IMR-90 (cell line): ENCODE measurements around the gene CHRM5. TPM values are rescaled to one million over a fixed set of nuclear protein-coding genes. Genes with fewer than 3 reads are reported as not detected.

Source experiments
- ATAC-seq: fragments of 200-7000 bp; cut with Tn5 transposase; 2 replicates; pipeline ENCODE4 v1.9.1; 2020; ENCODE audit warnings: low read depth, mild to moderate bottlenecking, moderate library complexity
- BruUV-seq: library from RNA; stranded (reverse); fragments of 400-500 nt; replicated peaks from 2 replicates; lab custom pipeline; 2021; lab: Mats Ljungman, UMichigan
- CTCF ChIA-PET: fragments of 300-600 bp; formaldehyde crosslinking; extraction: SDS; loops from one replicate; lab custom pipeline; 2021; ENCODE audit warnings: antibody characterized with exemption; lab: Yijun Ruan, JAX
- POLR2A ChIA-PET: fragments of 300-600 bp; sonication (Branson Sonifier 250); formaldehyde crosslinking; loops from one replicate; lab custom pipeline; 2022; ENCODE audit warnings: antibody characterized with exemption; ENCODE audit not compliant: unreplicated experiment; lab: Charles Lee
- DNase-seq: peaks from one replicate; pipeline ENCODE4 v3.0.0; 2013
- H2AFZ ChIP-seq: replicated peaks from 2 replicates; pipeline ENCODE3; 2013; ENCODE audit warnings: low read length, mild to moderate bottlenecking; ENCODE audit not compliant: poor library complexity
- H2AK5ac ChIP-seq: 2 replicates; pipeline ENCODE4 v1.6.1; 2013; ENCODE audit warnings: low read depth, low read length, inconsistent platforms
- H2AK9ac ChIP-seq: replicated peaks from 2 replicates; pipeline ENCODE3; 2013; ENCODE audit warnings: mild to moderate bottlenecking, low read depth, low read length, moderate library complexity; ENCODE audit not compliant: poor library complexity
- H2BK120ac ChIP-seq: 2 replicates; pipeline ENCODE4 v1.6.1; 2013; ENCODE audit warnings: low read depth, low read length, inconsistent platforms
- H2BK15ac ChIP-seq: 3 replicates; pipeline ENCODE4 v1.6.1; 2013; ENCODE audit warnings: low read depth, low read length, inconsistent platforms
- H2BK20ac ChIP-seq: 2 replicates; pipeline ENCODE4 v1.6.1; 2013; ENCODE audit warnings: low read depth, mild to moderate bottlenecking, inconsistent platforms, low read length, moderate library complexity
- H2BK5ac ChIP-seq: 2 replicates; pipeline ENCODE4 v1.6.1; 2013; ENCODE audit warnings: mild to moderate bottlenecking, low read depth, low read length, inconsistent platforms; ENCODE audit not compliant: poor library complexity, severe bottlenecking
- H3K14ac ChIP-seq: replicated peaks from 2 replicates; pipeline ENCODE4 v1.6.1; 2013; ENCODE audit warnings: low read depth, low read length, inconsistent platforms
- H3K18ac ChIP-seq: 2 replicates; pipeline ENCODE4 v1.6.1; 2013; ENCODE audit warnings: low read depth, low read length, control low read depth
- H3K23ac ChIP-seq: 2 replicates; pipeline ENCODE4 v1.6.1; 2013; ENCODE audit warnings: low read depth, low read length, inconsistent platforms
- H3K27ac ChIP-seq: 2 replicates; pipeline ENCODE4 v1.5.1; 2013; ENCODE audit warnings: mild to moderate bottlenecking, control low read depth, low read length; ENCODE audit not compliant: insufficient read depth
- H3K27me3 ChIP-seq: 2 replicates; pipeline ENCODE4 v1.6.1; 2013; ENCODE audit warnings: low read length; ENCODE audit not compliant: control insufficient read depth, insufficient read depth
- H3K36me3 ChIP-seq: 2 replicates; pipeline ENCODE4 v1.6.1; 2013; ENCODE audit warnings: low read length, mixed read lengths; ENCODE audit not compliant: control insufficient read depth, insufficient read depth
- H3K4ac ChIP-seq: 2 replicates; pipeline ENCODE4 v1.6.1; 2013; ENCODE audit warnings: low read depth, low read length, inconsistent platforms
- H3K4me1 ChIP-seq: 2 replicates; pipeline ENCODE4 v1.6.1; 2013; ENCODE audit warnings: low read length, mixed read lengths; ENCODE audit not compliant: control insufficient read depth, insufficient read depth
- H3K4me2 ChIP-seq: 2 replicates; pipeline ENCODE4 v1.6.1; 2013; ENCODE audit warnings: low read depth, mild to moderate bottlenecking, control low read depth, low read length, moderate library complexity
- H3K4me3 ChIP-seq: 2 replicates; pipeline ENCODE4 v1.5.1; 2013; ENCODE audit warnings: low read depth, mild to moderate bottlenecking, control low read depth, low read length, moderate library complexity; ENCODE audit not compliant: insufficient read depth
- H3K56ac ChIP-seq: 2 replicates; pipeline ENCODE4 v1.6.1; 2013; ENCODE audit warnings: low read length, inconsistent platforms; ENCODE audit not compliant: insufficient read depth; ENCODE audit errors: extremely low read depth
- H3K79me1 ChIP-seq, 2 experiments: 2 replicates each; pipeline ENCODE4 v1.6.1; 2013; ENCODE audit warnings: low read length in 2 of 2, inconsistent platforms in 1 of 2, low read depth in 1 of 2
- H3K9ac ChIP-seq: 2 replicates; pipeline ENCODE4 v1.6.1; 2013; ENCODE audit warnings: low read depth, low read length, control low read depth
- H3K9me1 ChIP-seq: 2 replicates; pipeline ENCODE4 v1.6.1; 2013; ENCODE audit warnings: low read length, inconsistent platforms; ENCODE audit not compliant: insufficient read depth
- H3K9me3 ChIP-seq: 2 replicates; pipeline ENCODE4 v1.6.1; 2013; ENCODE audit warnings: low read length; ENCODE audit not compliant: control insufficient read depth, insufficient read depth
- H4K20me1 ChIP-seq: 2 replicates; pipeline ENCODE4 v1.6.1; 2013; ENCODE audit warnings: low read length, inconsistent platforms; ENCODE audit not compliant: insufficient read depth
- H4K5ac ChIP-seq: 2 replicates; pipeline ENCODE4 v1.6.1; 2013; ENCODE audit warnings: mild to moderate bottlenecking, low read depth, low read length, control low read depth
- H4K8ac ChIP-seq, 2 experiments: 2 replicates each; pipeline ENCODE4 v1.6.1; 2013; ENCODE audit warnings: low read depth in 2 of 2, low read length in 2 of 2, control low read depth in 1 of 2, inconsistent platforms in 1 of 2
- H4K91ac ChIP-seq: 2 replicates; pipeline ENCODE4 v1.6.1; 2013; ENCODE audit warnings: low read depth, low read length, inconsistent platforms; ENCODE audit not compliant: insufficient read depth
- BHLHE40 ChIP-seq: fragments of 150-350 bp; IDR thresholded peaks from 2 replicates; pipeline ENCODE4 v1.6.1; 2016; ENCODE audit warnings: mild to moderate bottlenecking, low read depth, low read length
- CEBPB ChIP-seq: IDR thresholded peaks from 2 replicates; pipeline ENCODE4 v1.6.1; 2012; ENCODE audit warnings: low read depth, low read length, improper control_type of control experiment
- FOS ChIP-seq: fragments of 150-350 bp; IDR thresholded peaks from 2 replicates; pipeline ENCODE4 v1.6.1; 2016; ENCODE audit warnings: low read depth, low read length
- MAZ ChIP-seq: IDR thresholded peaks from 2 replicates; pipeline ENCODE4 v1.6.1; 2012; ENCODE audit warnings: low read depth, mild to moderate bottlenecking, low read length, improper control_type of control experiment, moderate library complexity, borderline replicate concordance
- NFE2L2 ChIP-seq: fragments of 150-350 bp; IDR thresholded peaks from 2 replicates; pipeline ENCODE4 v1.6.1; 2016; ENCODE audit warnings: low read depth, mild to moderate bottlenecking, low read length
- POLR2A ChIP-seq: IDR thresholded peaks from 2 replicates; pipeline ENCODE4 v1.6.1; 2012; ENCODE audit warnings: mild to moderate bottlenecking, low read depth, low read length
- RAD21 ChIP-seq: IDR thresholded peaks from 2 replicates; pipeline ENCODE4 v1.6.1; 2012; ENCODE audit warnings: low read length, improper control_type of control experiment
- RCOR1 ChIP-seq: IDR thresholded peaks from 2 replicates; pipeline ENCODE4 v1.6.1; 2012; ENCODE audit warnings: mild to moderate bottlenecking, low read length, improper control_type of control experiment; ENCODE audit not compliant: insufficient replicate concordance
- RFX5 ChIP-seq: IDR thresholded peaks from 2 replicates; pipeline ENCODE4 v1.8.0; 2012; ENCODE audit warnings: low read depth, mild to moderate bottlenecking, low read length, moderate library complexity
- SMC3 ChIP-seq: fragments of 150-350 bp; IDR thresholded peaks from 2 replicates; pipeline ENCODE4 v1.6.1; 2016; ENCODE audit warnings: low read depth, mild to moderate bottlenecking, antibody characterized with exemption, low read length, moderate library complexity
- WGBS, 2 experiments: methylation state at CpG; one replicate each; pipeline versions ENCODE4 v1.1.5 to v1.1.7; 2013; ENCODE audit warnings: missing lambda C conversion rate in 2 of 2; ENCODE audit not compliant: insufficient read length in 1 of 2; ENCODE audit errors: extremely low coverage in 2 of 2; 5-methylcytosine and 5-hydroxymethylcytosine counted together
- dilution Hi-C: fragments of 300-500 bp; cut with HindIII; formaldehyde crosslinking; loops from one replicate; pipeline ENCODE4 v1.14.3; 2018; ENCODE audit warnings: low sequenced_read_pairs; ENCODE audit not compliant: unreplicated experiment
- in situ Hi-C: fragments of 300-500 bp; cut with MboI; formaldehyde crosslinking; loops from 3 replicates; pipeline ENCODE4 v1.14.3; 2019; ENCODE audit warnings: low sequenced_read_pairs, inconsistent platforms, mixed read lengths
- intact Hi-C: fragments of 100-400 bp; cut with micrococcal nuclease; formaldehyde crosslinking; loops from 2 replicates; pipeline ENCODE4 v1.10.0; 2022
- polyA plus RNA-seq, 3 experiments: library from polyadenylated mRNA; depleted of rRNA; stranded (reverse); fragments of >200 nt; gene quantifications; 2 replicates each; pipeline ENCODE4 v1.2.3, GENCODE V29; 2012; ENCODE audit warnings: low replicate concordance in 1 of 3
- total RNA-seq: library from RNA; depleted of rRNA; stranded (reverse); fragments of >200 nt; gene quantifications from 2 replicates; pipeline ENCODE4 v1.2.3, GENCODE V29; 2012
- TF ChIP-seq, protein P1 (sequence below): fragments of 150-350 bp; IDR thresholded peaks from 2 replicates; pipeline ENCODE4 v1.6.1; 2017; ENCODE audit warnings: mild to moderate bottlenecking, antibody characterized with exemption, low read length, low read depth
- TF ChIP-seq, protein P2 (sequence below): conservative IDR thresholded peaks from 2 replicates; pipeline ENCODE4 v1.5.1; 2012; ENCODE audit warnings: mild to moderate bottlenecking, low read depth, low read length, improper control_type of control experiment
- TF ChIP-seq, protein P3 (sequence below): fragments of 150-350 bp; IDR thresholded peaks from 2 replicates; pipeline ENCODE4 v1.6.1; 2016; ENCODE audit warnings: low read depth, mild to moderate bottlenecking, low read length, moderate library complexity, borderline replicate concordance

Gene CHRM5
- total and polyA plus RNA-seq, 2 of the 4 experiments (the other 2 are of a cell fraction): under 0.01 to 0.03 TPM

DNA sequence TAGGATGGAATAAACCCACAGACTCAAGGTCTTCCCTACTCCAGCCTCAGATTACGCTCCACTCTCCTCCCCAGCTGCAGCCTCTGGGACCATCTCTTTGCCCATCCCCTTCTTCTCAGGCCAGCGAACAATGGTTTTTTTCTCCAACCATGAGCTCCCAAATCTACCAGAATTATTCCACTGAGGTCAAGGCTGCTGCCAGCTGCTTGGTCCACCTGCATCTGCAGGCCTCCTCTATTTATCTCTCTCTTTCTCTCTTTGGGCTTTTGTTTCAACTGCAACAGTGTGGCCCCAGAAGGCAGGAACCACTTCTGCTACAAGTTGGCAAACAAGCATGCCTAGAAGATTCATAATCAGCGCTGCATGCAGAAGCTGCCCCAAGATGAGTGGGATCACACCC lies 19.1 kb downstream of the CHRM5 start:
- no peak overlapping the region for H4K91ac ChIP-seq
- DNase-seq: no peak
- intact Hi-C loops: loop anchor here (5.0 kb wide), 1 partner anchor 50 kb away; the partner anchor contains the start of gene AVEN
- H2BK5ac ChIP-seq: no peak overlapping the region
- no peak for ATAC-seq
- H2AK9ac ChIP-seq: no peak overlapping the region
- TF ChIP-seq RCOR1 (no peak), POLR2A (no peak), FOS (no peak), RAD21 (no peak), MAZ (no peak), RFX5 (no peak), CEBPB (no peak), NFE2L2 (no peak), BHLHE40 (no peak), SMC3 (no peak)
- TF ChIP-seq, protein P1, sequence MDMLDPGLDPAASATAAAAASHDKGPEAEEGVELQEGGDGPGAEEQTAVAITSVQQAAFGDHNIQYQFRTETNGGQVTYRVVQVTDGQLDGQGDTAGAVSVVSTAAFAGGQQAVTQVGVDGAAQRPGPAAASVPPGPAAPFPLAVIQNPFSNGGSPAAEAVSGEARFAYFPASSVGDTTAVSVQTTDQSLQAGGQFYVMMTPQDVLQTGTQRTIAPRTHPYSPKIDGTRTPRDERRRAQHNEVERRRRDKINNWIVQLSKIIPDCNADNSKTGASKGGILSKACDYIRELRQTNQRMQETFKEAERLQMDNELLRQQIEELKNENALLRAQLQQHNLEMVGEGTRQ: no peak
- TF ChIP-seq, protein P2, sequence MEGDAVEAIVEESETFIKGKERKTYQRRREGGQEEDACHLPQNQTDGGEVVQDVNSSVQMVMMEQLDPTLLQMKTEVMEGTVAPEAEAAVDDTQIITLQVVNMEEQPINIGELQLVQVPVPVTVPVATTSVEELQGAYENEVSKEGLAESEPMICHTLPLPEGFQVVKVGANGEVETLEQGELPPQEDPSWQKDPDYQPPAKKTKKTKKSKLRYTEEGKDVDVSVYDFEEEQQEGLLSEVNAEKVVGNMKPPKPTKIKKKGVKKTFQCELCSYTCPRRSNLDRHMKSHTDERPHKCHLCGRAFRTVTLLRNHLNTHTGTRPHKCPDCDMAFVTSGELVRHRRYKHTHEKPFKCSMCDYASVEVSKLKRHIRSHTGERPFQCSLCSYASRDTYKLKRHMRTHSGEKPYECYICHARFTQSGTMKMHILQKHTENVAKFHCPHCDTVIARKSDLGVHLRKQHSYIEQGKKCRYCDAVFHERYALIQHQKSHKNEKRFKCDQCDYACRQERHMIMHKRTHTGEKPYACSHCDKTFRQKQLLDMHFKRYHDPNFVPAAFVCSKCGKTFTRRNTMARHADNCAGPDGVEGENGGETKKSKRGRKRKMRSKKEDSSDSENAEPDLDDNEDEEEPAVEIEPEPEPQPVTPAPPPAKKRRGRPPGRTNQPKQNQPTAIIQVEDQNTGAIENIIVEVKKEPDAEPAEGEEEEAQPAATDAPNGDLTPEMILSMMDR: no peak
- TF ChIP-seq, protein P3, sequence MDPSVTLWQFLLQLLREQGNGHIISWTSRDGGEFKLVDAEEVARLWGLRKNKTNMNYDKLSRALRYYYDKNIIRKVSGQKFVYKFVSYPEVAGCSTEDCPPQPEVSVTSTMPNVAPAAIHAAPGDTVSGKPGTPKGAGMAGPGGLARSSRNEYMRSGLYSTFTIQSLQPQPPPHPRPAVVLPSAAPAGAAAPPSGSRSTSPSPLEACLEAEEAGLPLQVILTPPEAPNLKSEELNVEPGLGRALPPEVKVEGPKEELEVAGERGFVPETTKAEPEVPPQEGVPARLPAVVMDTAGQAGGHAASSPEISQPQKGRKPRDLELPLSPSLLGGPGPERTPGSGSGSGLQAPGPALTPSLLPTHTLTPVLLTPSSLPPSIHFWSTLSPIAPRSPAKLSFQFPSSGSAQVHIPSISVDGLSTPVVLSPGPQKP: no peak
- H3K9ac ChIP-seq: no peak overlapping the region
- no peak overlapping the region for H3K4me3 ChIP-seq
- H3K27ac ChIP-seq: no peak overlapping the region
- no peak overlapping the region for H2BK20ac ChIP-seq
- H3K23ac ChIP-seq: no peak overlapping the region
- no peak overlapping the region for H2AK5ac ChIP-seq
- H3K4ac ChIP-seq: no peak overlapping the region; the same call in 1 of the 2 replicates
- H3K27me3 ChIP-seq: no peaks in the 10 kb centered on the region
- dilution Hi-C loops: no loop called here
- H2BK120ac ChIP-seq: no peak overlapping the region
- H3K4me1 ChIP-seq: peaks cover 15% of the 10 kb centered on the region
- H3K56ac ChIP-seq: no peak overlapping the region
- 100% methylated on average over 1 of the region's 3 CpGs; no CpG with 5 or more reads in 1 of the 2 experiments for WGBS, 2 experiments
- no peak overlapping the region for H4K5ac ChIP-seq
- peaks cover 12 to 19% of the 10 kb centered on the region in 2 experiments; a peak in 3 of 4 replicates for H3K79me1 ChIP-seq
- H3K4me2 ChIP-seq: no peak overlapping the region
- peaks cover 7% of the 10 kb centered on the region for H3K9me1 ChIP-seq
- no TSS peak for BruUV-seq
- no peaks in the 10 kb centered on the region for H3K9me3 ChIP-seq
- no peaks in the 10 kb centered on the region for H4K20me1 ChIP-seq
- no peak overlapping the region for H3K18ac ChIP-seq
- no peak overlapping the region for H3K14ac ChIP-seq
- ChIA-PET POLR2A (interaction anchor here (0.6 kb wide), 1 partner anchor 14 kb away, joined by 3 read pairs; no protein-coding TSS in a partner anchor), CTCF (interaction anchor here (0.6 kb wide), 1 partner anchor 786 kb away, joined by 4 read pairs; no protein-coding TSS in a partner anchor)
- in situ Hi-C loops: no loop called here
- H2BK15ac ChIP-seq: no peak overlapping the region
- H4K8ac ChIP-seq: no peak overlapping the region
- H3K36me3 ChIP-seq: no peaks in the 10 kb centered on the region
- H2AFZ ChIP-seq: no peak overlapping the region
